ENCODE results near the gene KLHDC10.

DNA sequence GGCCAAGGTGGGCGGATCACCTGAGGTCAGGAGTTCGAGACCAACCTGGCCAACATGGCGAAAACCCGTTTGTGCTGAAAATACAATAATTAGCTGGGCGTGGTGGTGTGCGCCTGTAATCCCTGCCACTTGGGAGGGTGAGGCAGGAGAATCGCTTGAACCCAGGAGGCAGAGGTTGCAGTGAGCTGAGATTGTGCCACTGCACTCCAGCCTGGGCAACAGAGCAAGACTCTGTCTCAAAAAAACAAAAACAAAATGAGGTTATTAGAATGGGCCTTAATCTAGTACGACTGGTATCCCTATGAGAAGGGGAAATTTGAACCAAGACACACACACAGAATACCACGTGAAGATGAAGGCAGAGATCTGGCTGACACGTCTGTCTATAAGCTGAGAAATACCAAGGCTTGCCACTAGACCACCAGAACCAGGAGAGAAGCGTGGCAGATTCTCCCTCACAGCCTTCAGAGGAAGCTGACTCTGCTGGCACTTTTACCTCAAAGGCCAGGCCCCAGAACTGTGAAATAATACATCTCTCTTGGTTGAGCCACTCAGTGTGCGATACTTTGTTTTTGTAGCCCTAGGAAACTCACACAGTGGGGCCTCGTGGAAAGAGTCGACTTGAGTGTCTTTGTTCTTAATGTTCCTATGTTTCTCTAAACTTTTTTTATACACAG, 75.2 kb downstream of the KLHDC10 start:
- TF ChIP-seq, protein P1, sequence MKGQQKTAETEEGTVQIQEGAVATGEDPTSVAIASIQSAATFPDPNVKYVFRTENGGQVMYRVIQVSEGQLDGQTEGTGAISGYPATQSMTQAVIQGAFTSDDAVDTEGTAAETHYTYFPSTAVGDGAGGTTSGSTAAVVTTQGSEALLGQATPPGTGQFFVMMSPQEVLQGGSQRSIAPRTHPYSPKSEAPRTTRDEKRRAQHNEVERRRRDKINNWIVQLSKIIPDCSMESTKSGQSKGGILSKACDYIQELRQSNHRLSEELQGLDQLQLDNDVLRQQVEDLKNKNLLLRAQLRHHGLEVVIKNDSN (CRISPR knock-in tag; IDR thresholded peaks at IDR 0.05) = no peak
- TF ChIP-seq, protein P2, sequence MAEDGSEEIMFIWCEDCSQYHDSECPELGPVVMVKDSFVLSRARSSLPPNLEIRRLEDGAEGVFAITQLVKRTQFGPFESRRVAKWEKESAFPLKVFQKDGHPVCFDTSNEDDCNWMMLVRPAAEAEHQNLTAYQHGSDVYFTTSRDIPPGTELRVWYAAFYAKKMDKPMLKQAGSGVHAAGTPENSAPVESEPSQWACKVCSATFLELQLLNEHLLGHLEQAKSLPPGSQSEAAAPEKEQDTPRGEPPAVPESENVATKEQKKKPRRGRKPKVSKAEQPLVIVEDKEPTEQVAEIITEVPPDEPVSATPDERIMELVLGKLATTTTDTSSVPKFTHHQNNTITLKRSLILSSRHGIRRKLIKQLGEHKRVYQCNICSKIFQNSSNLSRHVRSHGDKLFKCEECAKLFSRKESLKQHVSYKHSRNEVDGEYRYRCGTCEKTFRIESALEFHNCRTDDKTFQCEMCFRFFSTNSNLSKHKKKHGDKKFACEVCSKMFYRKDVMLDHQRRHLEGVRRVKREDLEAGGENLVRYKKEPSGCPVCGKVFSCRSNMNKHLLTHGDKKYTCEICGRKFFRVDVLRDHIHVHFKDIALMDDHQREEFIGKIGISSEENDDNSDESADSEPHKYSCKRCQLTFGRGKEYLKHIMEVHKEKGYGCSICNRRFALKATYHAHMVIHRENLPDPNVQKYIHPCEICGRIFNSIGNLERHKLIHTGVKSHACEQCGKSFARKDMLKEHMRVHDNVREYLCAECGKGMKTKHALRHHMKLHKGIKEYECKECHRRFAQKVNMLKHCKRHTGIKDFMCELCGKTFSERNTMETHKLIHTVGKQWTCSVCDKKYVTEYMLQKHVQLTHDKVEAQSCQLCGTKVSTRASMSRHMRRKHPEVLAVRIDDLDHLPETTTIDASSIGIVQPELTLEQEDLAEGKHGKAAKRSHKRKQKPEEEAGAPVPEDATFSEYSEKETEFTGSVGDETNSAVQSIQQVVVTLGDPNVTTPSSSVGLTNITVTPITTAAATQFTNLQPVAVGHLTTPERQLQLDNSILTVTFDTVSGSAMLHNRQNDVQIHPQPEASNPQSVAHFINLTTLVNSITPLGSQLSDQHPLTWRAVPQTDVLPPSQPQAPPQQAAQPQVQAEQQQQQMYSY (CRISPR knock-in tag; IDR thresholded peaks at IDR 0.05) = no peak
- TF ChIP-seq, protein P3, sequence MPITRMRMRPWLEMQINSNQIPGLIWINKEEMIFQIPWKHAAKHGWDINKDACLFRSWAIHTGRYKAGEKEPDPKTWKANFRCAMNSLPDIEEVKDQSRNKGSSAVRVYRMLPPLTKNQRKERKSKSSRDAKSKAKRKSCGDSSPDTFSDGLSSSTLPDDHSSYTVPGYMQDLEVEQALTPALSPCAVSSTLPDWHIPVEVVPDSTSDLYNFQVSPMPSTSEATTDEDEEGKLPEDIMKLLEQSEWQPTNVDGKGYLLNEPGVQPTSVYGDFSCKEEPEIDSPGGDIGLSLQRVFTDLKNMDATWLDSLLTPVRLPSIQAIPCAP (CRISPR knock-in tag; IDR thresholded peaks at IDR 0.05) = no peak

Data from WTC11 (cell line).